Measurements from ENCODE around the gene LRRC38.
"Not testable (repeated sequence)": the region's sequence is repeated elsewhere in the genome, so short reads cannot be mapped to it uniquely, and the experiment has no call there.

LRRC38 gene

DNA sequence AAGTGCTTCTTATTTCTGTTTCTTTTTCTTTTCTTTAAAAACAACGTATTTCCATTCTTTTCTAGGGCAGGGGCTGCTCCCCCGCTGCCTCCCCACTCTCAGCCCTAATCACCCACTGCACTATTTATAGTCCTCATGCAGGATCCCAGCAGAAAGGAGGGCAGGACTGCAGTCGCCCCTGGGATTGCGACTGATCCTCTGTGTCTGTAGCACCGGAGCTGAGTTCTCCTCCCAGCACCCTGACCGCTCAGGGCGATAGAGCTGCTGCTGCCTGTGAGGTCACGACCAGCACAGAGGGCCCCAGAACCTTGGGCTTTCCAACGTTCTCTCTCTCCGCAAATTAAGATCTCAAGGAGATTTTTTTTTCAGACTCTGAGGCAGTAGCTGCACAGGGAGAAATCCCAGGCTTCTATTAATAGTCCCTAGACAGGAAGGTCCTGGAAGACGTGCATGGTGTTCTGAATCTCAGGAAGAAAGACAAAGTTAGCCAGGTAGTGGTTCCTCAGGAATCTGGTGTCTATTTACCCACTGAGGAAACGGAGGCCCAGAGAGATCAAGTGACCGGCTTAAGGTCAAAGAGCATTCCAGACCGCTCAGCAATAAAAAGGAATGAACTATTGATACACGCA is 56.8 kb downstream of the LRRC38 start:
- DNase-seq = no peak

DNA sequence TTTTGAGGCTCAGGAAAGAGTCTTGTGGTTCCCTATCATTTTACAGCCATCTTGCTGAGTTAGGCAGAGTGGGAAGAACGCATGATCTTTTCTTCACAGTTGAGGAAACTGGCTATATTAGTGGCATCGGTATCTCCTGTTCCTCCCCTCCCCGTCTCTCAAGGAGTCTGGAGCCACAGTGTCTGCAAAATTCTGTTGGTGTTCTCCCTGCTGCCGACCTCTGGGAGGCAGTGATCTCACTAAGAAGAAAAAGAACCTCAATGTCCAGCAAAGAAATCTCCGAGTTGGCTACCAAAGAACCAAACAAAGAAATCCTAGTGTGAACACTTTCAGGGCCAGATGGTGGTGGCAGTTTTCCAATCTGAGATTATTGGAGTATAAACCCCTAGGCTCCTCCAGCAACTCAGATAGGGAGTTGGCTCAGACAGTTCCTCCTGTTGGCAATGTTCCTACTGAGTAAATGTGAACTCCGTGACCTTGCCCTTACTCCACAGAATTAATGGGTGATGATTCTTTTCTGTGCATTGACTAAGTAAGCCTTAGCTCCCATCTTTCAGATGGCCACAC is 62.3 kb downstream of the LRRC38 start:
- DNase-seq = no peak

DNA sequence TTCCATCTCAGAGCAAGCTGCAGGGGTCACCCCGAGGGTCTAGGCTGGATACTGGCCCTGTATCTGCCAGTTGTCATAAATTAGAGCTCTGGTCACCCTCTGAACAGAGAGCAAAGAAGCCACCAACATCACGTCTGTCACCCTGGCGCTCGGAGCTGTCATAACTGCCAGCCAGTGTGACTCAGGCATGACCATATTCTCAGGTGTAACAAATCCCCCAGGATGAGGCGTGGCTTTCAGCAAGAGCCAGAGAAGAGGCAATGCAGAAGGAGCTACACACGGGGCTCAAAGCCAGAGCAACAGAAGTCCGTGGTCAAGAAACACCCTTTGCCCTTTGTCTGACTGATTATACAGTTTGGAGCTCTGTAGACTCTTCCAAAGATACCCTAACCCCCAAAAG is 63.6 kb downstream of the LRRC38 start:
- no peak for DNase-seq

DNA sequence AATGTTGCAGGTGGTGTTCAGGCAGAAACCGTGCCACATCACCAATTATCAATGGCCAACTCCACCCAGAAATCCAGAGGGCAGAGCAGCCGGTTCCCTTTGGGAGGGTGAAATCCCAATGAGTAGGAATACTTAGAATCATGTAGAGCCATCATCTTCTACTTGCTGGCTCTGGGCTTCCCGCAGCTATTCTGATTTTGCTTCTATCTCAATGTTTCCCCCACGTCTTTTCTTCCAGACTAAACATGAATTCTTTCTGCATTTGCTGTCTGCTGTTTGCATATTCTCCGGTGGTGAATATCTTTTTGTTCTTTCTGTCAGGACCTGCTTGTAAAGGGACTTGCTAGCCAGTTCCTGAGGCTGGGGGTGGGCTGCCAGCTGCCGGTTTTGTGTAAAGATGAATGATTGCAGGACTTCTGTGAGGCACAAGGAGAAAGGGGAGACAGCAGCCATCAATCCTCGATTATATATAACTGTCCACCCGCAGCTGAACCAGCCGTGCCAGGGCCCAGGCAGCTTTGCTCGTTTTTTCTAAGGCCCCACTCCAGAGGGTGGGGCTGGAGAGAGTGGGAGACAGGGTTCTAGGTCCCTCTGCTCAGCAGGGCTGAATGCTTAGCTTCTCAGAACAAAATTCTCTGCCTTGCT is 70.3 kb downstream of the LRRC38 start:
- no peak for DNase-seq

DNA sequence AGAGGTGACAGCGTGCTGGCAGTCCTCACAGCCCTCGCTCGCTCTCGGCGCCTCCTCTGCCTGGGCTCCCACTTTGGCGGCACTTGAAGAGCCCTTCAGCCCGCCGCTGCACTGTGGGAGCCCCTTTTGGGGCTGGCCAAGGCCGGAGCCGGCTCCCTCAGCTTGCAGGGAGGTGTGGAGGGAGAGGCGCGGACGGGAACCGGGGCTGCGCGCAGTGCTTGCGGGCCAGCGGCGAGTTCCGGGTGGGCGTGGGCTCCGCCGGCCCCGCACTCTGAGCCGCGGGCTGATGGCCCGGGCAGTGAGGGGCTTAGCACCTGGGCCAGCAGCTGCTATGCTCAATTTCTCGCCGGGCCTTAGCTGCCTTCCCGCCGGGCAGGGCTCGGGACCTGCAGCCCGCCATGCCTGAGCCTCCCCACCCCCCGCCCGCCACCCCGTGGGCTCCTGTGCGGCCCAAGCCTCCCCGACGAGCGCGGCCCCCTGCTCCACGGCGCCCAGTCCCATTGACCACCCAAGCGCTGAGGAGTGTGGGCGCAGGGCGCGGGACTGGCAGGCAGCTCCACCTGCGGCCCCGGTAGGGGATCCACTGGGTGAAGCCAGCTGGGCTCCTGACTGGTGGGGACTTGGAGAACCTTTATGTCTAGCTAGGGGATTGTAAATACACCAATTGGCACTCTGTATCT is 74.6 kb downstream of the LRRC38 start:
- not testable (repeated sequence) for DNase-seq

DNA sequence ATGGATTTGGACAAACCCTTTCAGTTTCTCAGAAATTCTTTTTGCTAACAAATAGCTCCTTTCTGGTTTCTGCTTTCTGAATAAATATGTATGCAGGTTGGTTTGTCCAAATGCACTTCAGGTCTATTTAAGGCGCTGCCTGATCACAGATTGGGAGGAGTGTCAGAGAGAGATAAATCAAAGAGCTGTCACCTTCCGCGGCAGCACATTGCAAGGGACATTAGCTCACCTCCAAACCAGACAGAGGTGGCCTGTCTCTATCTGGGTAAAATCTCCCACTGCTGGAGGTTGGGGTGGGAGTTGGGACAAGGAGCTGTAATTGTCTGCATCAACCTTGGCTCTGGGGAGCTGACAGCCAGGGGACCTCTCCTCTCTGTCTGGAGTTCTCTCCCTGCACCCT is 78.3 kb downstream of the LRRC38 start:
- DNase-seq = no peak

DNA sequence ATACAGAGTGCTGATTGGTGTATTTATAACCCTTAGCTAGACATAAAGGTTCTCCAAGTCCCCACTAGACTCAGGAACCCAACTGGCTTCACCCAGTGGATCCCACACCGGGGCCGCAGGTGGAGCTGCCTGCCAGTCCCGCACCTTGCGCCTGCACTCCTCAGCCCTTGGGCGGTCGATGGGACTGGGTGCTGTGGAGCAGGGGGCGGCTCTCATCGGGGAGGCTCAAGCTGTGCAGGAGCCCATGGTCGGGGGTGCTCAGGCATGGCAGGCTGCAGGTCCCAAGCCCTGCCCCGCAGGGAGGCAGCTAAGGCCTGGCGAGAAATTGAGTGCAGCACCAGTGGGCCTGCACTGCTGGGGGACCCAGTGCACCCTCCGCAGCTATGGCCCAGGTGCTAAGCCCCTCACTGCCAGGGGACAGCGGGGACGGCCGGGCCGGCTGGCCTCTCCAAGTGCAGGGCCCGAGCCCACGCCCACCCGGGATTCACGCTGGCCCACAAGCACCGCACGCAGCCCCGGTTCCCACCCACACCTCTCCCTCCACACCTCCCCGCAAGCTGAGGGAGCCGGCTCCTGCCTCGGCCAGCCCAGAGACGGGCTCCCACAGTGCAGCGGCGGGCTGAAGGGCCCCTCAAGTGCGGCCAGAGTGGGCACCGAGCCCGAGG is 80.0 kb downstream of the LRRC38 start:
- not testable (repeated sequence) for DNase-seq

DNA sequence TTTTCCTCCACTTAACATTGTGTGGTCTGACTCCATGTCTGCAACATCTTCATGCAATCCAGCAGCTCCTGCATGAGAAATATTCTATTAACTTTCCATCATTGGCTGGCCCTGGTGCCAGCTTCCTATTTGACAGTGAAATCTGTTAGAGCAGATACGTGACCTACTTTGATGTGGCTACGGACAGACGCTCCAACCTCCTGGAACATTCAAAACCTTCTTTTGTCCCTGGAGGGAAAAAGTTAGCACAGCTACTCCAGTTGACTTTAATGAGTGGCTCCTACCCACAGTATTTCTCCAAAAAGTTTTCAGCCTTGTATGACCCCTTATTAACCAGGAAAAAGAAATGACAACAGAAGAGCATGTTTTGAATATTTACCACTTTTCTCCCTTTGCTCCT is 81.6 kb downstream of the LRRC38 start:
- no peak for DNase-seq

DNA sequence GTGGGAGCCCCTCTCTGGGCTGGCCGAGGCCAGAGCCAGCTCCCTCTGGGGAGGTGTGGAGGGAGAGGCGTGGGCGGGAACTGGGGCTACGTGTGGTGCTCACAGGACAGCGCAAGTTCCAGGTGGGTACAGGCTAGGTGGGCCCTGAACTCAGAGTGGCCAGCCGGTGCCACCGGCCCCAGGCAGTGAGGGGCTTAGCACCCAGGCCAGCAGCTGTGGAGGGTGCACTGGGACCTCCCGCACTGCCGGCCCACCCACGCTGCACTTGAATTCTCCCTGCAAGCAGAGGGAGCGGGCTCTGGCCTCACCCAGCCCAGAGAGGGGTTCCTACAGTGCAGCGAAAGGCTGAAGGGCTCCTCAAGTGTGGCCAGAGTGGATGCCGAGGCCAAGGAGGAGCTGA is 83.3 kb downstream of the LRRC38 start:
- no peak for DNase-seq
